PC-9 (cell line): Measurements from ENCODE around the gene SORCS2.

Source experiments
- CTCF ChIP-seq: fragments of 200-600 bp; sonication (generic); conservative IDR thresholded peaks from 2 replicates; pipeline ENCODE4 v1.6.1; 2017; ENCODE audit warnings: mixed run types, antibody characterized with exemption, mild to moderate bottlenecking, moderate library complexity
- EZH2 ChIP-seq: fragments of 200-600 bp; sonication (generic); IDR thresholded peaks from 2 replicates; pipeline ENCODE4 v1.8.0; 2017; ENCODE audit warnings: antibody characterized with exemption, low read depth

GRCh38 chr4:7638984-7639789 is 446.8 kb downstream of the SORCS2 start:
- TF ChIP-seq CTCF (no peak), EZH2 (no peak)
